ENCODE results near the gene WDR12. TPM values are rescaled to one million over a fixed set of nuclear protein-coding genes. Genes with fewer than 3 reads are reported as not detected.

Gene WDR12
- total RNA-seq, 2 experiments from 2014 or later = 38.4 to 91.4 TPM

DNA sequence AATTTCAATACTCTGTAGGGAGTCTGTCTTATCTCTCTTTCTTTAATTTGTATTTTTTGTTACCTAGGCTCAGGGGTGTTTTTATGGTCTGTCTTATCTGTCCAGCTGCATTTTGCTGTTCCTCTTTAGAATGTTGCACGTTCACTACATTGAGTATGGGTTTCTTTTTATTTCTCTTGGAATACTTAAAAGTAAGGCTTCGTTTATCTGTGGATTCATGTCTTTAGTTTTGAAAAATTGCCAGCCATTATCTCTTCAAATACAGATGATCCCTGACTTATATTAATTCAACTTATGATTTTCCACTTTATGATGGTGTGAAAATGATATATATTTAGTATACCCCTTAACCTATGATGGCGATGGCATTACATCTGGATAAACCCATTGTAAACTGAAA lies 27.5 kb upstream of the WDR12 start:
- Histone ChIP-seq H3K36me3 (ENCODE audit: insufficient read depth, low read length) (no peaks in the 10 kb centered on the region), H3K9me3 (ENCODE audit: low read length) (no peaks in the 10 kb centered on the region), H2AFZ (ENCODE audit: low read length) (no peak overlapping the region), H3K79me2 (ENCODE audit: insufficient read depth, low read depth, low read length) (no peaks in the 10 kb centered on the region), H4K20me1 (ENCODE audit: insufficient read depth, low read length) (no peaks in the 10 kb centered on the region), H3K9me2 (ENCODE audit: insufficient read depth, low read length) (no peaks in the 10 kb centered on the region; the same call in 1 of the 2 replicates), H3K4me2 (ENCODE audit: low read length) (no peak overlapping the region), H3K4me1 (ENCODE audit: insufficient read depth, low read length, poor library complexity, severe bottlenecking) (no peaks in the 10 kb centered on the region), H3K27ac (ENCODE audit: low read depth, low read length, poor library complexity, severe bottlenecking) (no peak overlapping the region), H3K4me3 (ENCODE audit: low read depth, low read length, poor library complexity, severe bottlenecking) (no peak overlapping the region)
- ChIA-PET POLR2A (no interaction called here), CTCF (ENCODE audit: unreplicated experiment) (no interaction called here)
- no peak for DNase-seq (ENCODE audit: low spot score)
- intact Hi-C loops (cut with micrococcal nuclease; ENCODE audit: unreplicated experiment) = no loop called here
- TF ChIP-seq EZH2phosphoT487 (IDR thresholded peaks at IDR 0.05; ENCODE audit: borderline replicate concordance, low read depth, low read length) = no peak
- TF ChIP-seq CTCF (conservative IDR thresholded peaks at IDR 0.05; ENCODE audit: low read length) = no peak
- no TSS peak for BruUV-seq (replicated peaks)

DNA sequence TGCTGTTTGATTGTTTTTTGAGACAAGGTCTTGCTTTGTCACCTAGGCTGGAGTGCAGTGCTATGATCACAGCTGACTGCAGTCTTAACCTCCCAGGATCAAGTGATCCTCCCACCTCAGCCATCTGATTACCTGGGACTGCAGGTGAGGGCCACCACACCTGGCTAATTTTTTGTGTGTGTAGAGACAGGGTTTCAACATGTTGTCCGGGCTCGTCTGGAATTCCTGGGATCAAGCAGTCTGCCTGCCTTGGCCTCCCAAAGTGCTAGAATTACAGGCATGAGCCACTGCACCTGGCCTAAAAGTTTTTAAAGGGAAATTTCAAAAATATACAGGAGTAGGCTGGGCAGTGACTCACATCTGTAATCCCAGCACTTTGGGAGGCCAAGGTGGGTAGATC lies 23.0 kb upstream of the WDR12 start:
- H3K27ac ChIP-seq (ENCODE audit: low read depth, low read length, poor library complexity, severe bottlenecking) = no peak overlapping the region
- DNase-seq (ENCODE audit: low spot score) = no peak
- H3K4me3 ChIP-seq (ENCODE audit: low read depth, low read length, poor library complexity, severe bottlenecking) = no peak overlapping the region
- H3K79me2 ChIP-seq (ENCODE audit: insufficient read depth, low read depth, low read length) = no peaks in the 10 kb centered on the region
- ChIA-PET CTCF (ENCODE audit: unreplicated experiment) (no interaction called here), POLR2A (interaction anchor here (0.8 kb wide), 1 partner anchor 9 kb away, joined by 4 read pairs; no protein-coding TSS in a partner anchor)
- H3K4me1 ChIP-seq (ENCODE audit: insufficient read depth, low read length, poor library complexity, severe bottlenecking) = no peaks in the 10 kb centered on the region
- BruUV-seq (replicated peaks) = no TSS peak
- H3K36me3 ChIP-seq (ENCODE audit: insufficient read depth, low read length) = no peaks in the 10 kb centered on the region
- no peaks in the 10 kb centered on the region for H3K9me2 ChIP-seq (ENCODE audit: insufficient read depth, low read length)
- TF ChIP-seq CTCF (conservative IDR thresholded peaks at IDR 0.05; ENCODE audit: low read length) (no peak), EZH2phosphoT487 (IDR thresholded peaks at IDR 0.05; ENCODE audit: borderline replicate concordance, low read depth, low read length) (no peak)
- no peaks in the 10 kb centered on the region for H3K9me3 ChIP-seq (ENCODE audit: low read length)
- no peak overlapping the region for H3K4me2 ChIP-seq (ENCODE audit: low read length)
- no peaks in the 10 kb centered on the region for H4K20me1 ChIP-seq (ENCODE audit: insufficient read depth, low read length)
- H2AFZ ChIP-seq (ENCODE audit: low read length) = no peak overlapping the region
- intact Hi-C loops (cut with micrococcal nuclease; ENCODE audit: unreplicated experiment) = no loop called here

DNA sequence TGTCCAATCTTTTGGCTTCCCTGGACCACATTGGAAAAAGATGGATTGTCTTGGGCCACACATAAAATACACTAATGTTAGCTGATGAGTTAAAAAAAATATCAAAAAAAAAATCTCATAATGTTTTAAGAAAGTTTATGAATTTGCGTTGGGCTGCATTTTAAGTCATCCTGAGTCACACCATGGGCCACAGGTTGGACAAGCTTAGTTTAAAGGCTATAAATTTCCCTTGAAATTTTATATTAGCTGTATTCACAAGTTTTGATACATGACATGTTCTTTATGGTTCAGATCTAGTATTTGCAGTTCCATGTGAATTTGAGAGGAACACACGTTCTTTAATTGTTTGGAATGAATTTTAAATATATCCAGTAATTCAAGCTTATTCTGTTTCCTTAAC lies 22.5 kb upstream of the WDR12 start:
- Histone ChIP-seq H2AFZ (ENCODE audit: low read length) (no peak overlapping the region), H3K36me3 (ENCODE audit: insufficient read depth, low read length) (no peaks in the 10 kb centered on the region), H4K20me1 (ENCODE audit: insufficient read depth, low read length) (no peaks in the 10 kb centered on the region), H3K4me2 (ENCODE audit: low read length) (no peak overlapping the region), H3K79me2 (ENCODE audit: insufficient read depth, low read depth, low read length) (no peaks in the 10 kb centered on the region), H3K4me3 (ENCODE audit: low read depth, low read length, poor library complexity, severe bottlenecking) (no peak overlapping the region), H3K27ac (ENCODE audit: low read depth, low read length, poor library complexity, severe bottlenecking) (no peak overlapping the region), H3K9me3 (ENCODE audit: low read length) (no peaks in the 10 kb centered on the region), H3K4me1 (ENCODE audit: insufficient read depth, low read length, poor library complexity, severe bottlenecking) (no peaks in the 10 kb centered on the region), H3K9me2 (ENCODE audit: insufficient read depth, low read length) (no peaks in the 10 kb centered on the region)
- ChIA-PET CTCF (ENCODE audit: unreplicated experiment) (no interaction called here), POLR2A (interaction anchor here (0.7 to 0.8 kb wide), 2 partner anchors 9 to 130 kb away, joined by 3 to 4 read pairs; no protein-coding TSS in a partner anchor)
- intact Hi-C loops (cut with micrococcal nuclease; ENCODE audit: unreplicated experiment) = no loop called here
- no peak for TF ChIP-seq EZH2phosphoT487 (IDR thresholded peaks at IDR 0.05; ENCODE audit: borderline replicate concordance, low read depth, low read length)
- BruUV-seq (replicated peaks) = no TSS peak
- DNase-seq (ENCODE audit: low spot score) = no peak

Measured in OCI-LY7 (cell line).